Brain microvascular endothelial cell (primary cell): ENCODE measurements around the gene XG.
"Not testable (repeated sequence)": the region's sequence is repeated elsewhere in the genome, so short reads cannot be mapped to it uniquely, and the experiment has no call there.

Experiments used
- DNase-seq: peaks from one replicate; pipeline ENCODE4 v3.0.0-alpha.2; 2020
- H3K27ac ChIP-seq: fragments of 250-450 bp; sonication (Bioruptor Pico); 2 replicates; pipeline ENCODE4 v1.5.1; 2020; ENCODE audit warnings: mild to moderate bottlenecking, moderate library complexity
- H3K27me3 ChIP-seq: fragments of 250-450 bp; sonication (Bioruptor Pico); replicated peaks from 2 replicates; pipeline ENCODE4 v1.5.1; 2020; ENCODE audit warnings: mild to moderate bottlenecking
- H3K36me3 ChIP-seq: fragments of 250-450 bp; sonication (Bioruptor Pico); replicated peaks from 2 replicates; pipeline ENCODE4 v1.5.1; 2020; ENCODE audit warnings: mild to moderate bottlenecking
- H3K4me3 ChIP-seq: 2 replicates; pipeline ENCODE4 v1.5.1; 2011; ENCODE audit warnings: low read depth, mild to moderate bottlenecking, control low read depth, low read length, moderate library complexity
- CTCF ChIP-seq: IDR thresholded peaks from 2 replicates; pipeline ENCODE4 v1.5.1; 2011; ENCODE audit warnings: low read depth, mild to moderate bottlenecking, moderate library complexity, low read length, control low read depth, inconsistent platforms; ENCODE audit errors: missing control alignments
- in situ Hi-C: cut with HindIII; loops from 2 replicates; pipeline ENCODE4 v1.10.0; 2017; ENCODE audit warnings: low sequenced_read_pairs, low pct_ligation_motif_present

XG gene

GRCh38 chrX:2812161-2812907 is 60.5 kb downstream of the XG start:
- in situ Hi-C loops, result not testable (repeated sequence)
- peak overlapping the region; percentile 29 for H3K4me3 ChIP-seq

GRCh38 chrX:2817036-2817435 is 65.2 kb downstream of the XG start:
- TF ChIP-seq CTCF, result no peak
- Histone ChIP-seq H3K4me3 (no peak overlapping the region), H3K27me3 (no peaks in the 10 kb centered on the region), H3K36me3 (no peaks in the 10 kb centered on the region), H3K27ac (no peak overlapping the region)
- DNase-seq, result no peak
- in situ Hi-C loops, result no loop called here

More at GRCh38 chrX:2812161-2812907, 60.5 kb downstream of the XG start:
- TF ChIP-seq CTCF, result peak; percentile 71
- not testable (repeated sequence) for H3K36me3 ChIP-seq, H3K27me3 ChIP-seq, DNase-seq
- peak overlapping the region; percentile 57 for H3K27ac ChIP-seq

- Histone ChIP-seq H3K4me3 (no peak overlapping the region), H3K36me3 (no peaks in the 10 kb centered on the region), H3K27ac (no peak overlapping the region), H3K27me3 (no peaks in the 10 kb centered on the region)
- DNase-seq, result no peak
- peak; percentile 58 for TF ChIP-seq CTCF
- in situ Hi-C loops, result no loop called here
These were observed 67.7 kb downstream of the XG start for GRCh38 chrX:2819345-2820135.

GRCh38 chrX:2820136-2820771 is 68.4 kb downstream of the XG start:
- DNase-seq, result no peak
- no peak overlapping the region for H3K27ac ChIP-seq
- TF ChIP-seq CTCF, result no peak
- in situ Hi-C loops, result no loop called here
- H3K36me3 ChIP-seq, result no peaks in the 10 kb centered on the region
- H3K4me3 ChIP-seq, result no peak overlapping the region
- no peaks in the 10 kb centered on the region for H3K27me3 ChIP-seq

- DNase-seq, result no peak
- in situ Hi-C loops, result no loop called here
- no peak for TF ChIP-seq CTCF
- Histone ChIP-seq H3K27ac (no peak overlapping the region), H3K4me3 (no peak overlapping the region), H3K36me3 (no peaks in the 10 kb centered on the region), H3K27me3 (peaks cover 7% of the 10 kb centered on the region)
These were observed 72.1 kb downstream of the XG start for GRCh38 chrX:2823795-2824386.
